GM23338 (cell line): ENCODE measurements around the gene PAX5. TPM values are rescaled to one million over a fixed set of nuclear protein-coding genes. Genes with fewer than 3 reads are reported as not detected.
A peak's percentile ranks its signal among the peaks of the same experiment; 100 is the strongest.

ENCODE experiments used
- ATAC-seq: fragments of 200-7000 bp; cut with Tn5 transposase; 3 replicates; pipeline ENCODE4 v1.9.1; 2020
- DNase-seq: peaks from one replicate; pipeline ENCODE4 v3.0.0-alpha.2; 2015; ENCODE audit warnings: low spot score
- H2AFZ ChIP-seq: fragments of 200-600 bp; sonication (generic); 2 replicates; pipeline ENCODE4 v1.8.0; 2016; ENCODE audit warnings: antibody characterized with exemption, mild to moderate bottlenecking, moderate library complexity
- H3F3A ChIP-seq: fragments of 200-600 bp; sonication (generic); replicated peaks from 2 replicates; pipeline ENCODE4 v1.8.0; 2017; ENCODE audit warnings: antibody characterized with exemption, mixed run types, low read depth
- H3K27ac ChIP-seq: fragments of 200-600 bp; sonication (generic); 2 replicates; pipeline ENCODE4 v1.6.1; 2016; ENCODE audit warnings: low read depth
- H3K27me3 ChIP-seq: fragments of 200-600 bp; sonication (generic); 2 replicates; pipeline ENCODE4 v1.8.0; 2016; ENCODE audit warnings: mild to moderate bottlenecking, mixed run types, moderate library complexity; ENCODE audit not compliant: insufficient read depth
- H3K36me3 ChIP-seq: fragments of 200-600 bp; sonication (generic); 2 replicates; pipeline ENCODE4 v1.8.0; 2016; ENCODE audit warnings: mild to moderate bottlenecking; ENCODE audit not compliant: insufficient read depth
- H3K4me1 ChIP-seq: fragments of 200-600 bp; sonication (generic); 2 replicates; pipeline ENCODE4 v1.8.0; 2016; ENCODE audit warnings: mild to moderate bottlenecking, moderate library complexity; ENCODE audit not compliant: insufficient read depth
- H3K4me2 ChIP-seq: fragments of 200-600 bp; sonication (generic); 2 replicates; pipeline ENCODE4 v1.7.1; 2017; ENCODE audit warnings: mixed run types
- H3K4me3 ChIP-seq: fragments of 200-600 bp; sonication (generic); 2 replicates; pipeline ENCODE4 v1.6.1; 2016; ENCODE audit warnings: mixed run types
- H3K79me2 ChIP-seq: fragments of 200-600 bp; sonication (generic); replicated peaks from 2 replicates; pipeline ENCODE4 v1.8.0; 2017; ENCODE audit warnings: mild to moderate bottlenecking; ENCODE audit not compliant: insufficient read depth
- H3K9me2 ChIP-seq: fragments of 200-600 bp; sonication (generic); 2 replicates; pipeline ENCODE4 v1.8.0; 2017; ENCODE audit not compliant: insufficient read depth
- H4K20me1 ChIP-seq: fragments of 200-600 bp; sonication (generic); replicated peaks from 2 replicates; pipeline ENCODE4 v1.8.0; 2017; ENCODE audit warnings: mild to moderate bottlenecking; ENCODE audit not compliant: insufficient read depth
- H3K27ac Mint-ChIP-seq: 2 replicates; pipeline ENCODE4 v1.8.0; 2020; ENCODE audit warnings: inconsistent platforms, mild to moderate bottlenecking, moderate library complexity, mixed read lengths
- H3K27me3 Mint-ChIP-seq: 3 replicates; pipeline ENCODE4 v1.8.0; 2022; ENCODE audit warnings: low read depth, mild to moderate bottlenecking, moderate library complexity, mixed read lengths, inconsistent platforms; ENCODE audit not compliant: insufficient read depth, poor library complexity
- H3K36me3 Mint-ChIP-seq: 3 replicates; pipeline ENCODE4 v1.8.0; 2021; ENCODE audit warnings: low read depth, mild to moderate bottlenecking, inconsistent platforms, moderate library complexity, mixed read lengths
- H3K4me1 Mint-ChIP-seq: 3 replicates; pipeline ENCODE4 v1.8.0; 2020; ENCODE audit warnings: mild to moderate bottlenecking, inconsistent platforms, mixed read lengths
- H3K4me3 Mint-ChIP-seq: 3 replicates; pipeline ENCODE4 v1.8.0; 2021; ENCODE audit warnings: moderate library complexity, mild to moderate bottlenecking, inconsistent platforms, mixed read lengths
- H3K9me3 Mint-ChIP-seq: 3 replicates; pipeline ENCODE4 v1.8.0; 2020; ENCODE audit warnings: moderate library complexity, mild to moderate bottlenecking, inconsistent platforms, mixed read lengths
- EZH2 ChIP-seq: fragments of 200-600 bp; sonication (generic); IDR thresholded peaks from one replicate; pipeline ENCODE4 v1.8.0; 2017; ENCODE audit warnings: antibody characterized with exemption, mild to moderate bottlenecking, low read depth; ENCODE audit not compliant: unreplicated experiment
- EZH2phosphoT487 ChIP-seq: fragments of 200-600 bp; sonication (generic); IDR thresholded peaks from one replicate; pipeline ENCODE4 v1.8.1; 2018; ENCODE audit warnings: antibody characterized with exemption; ENCODE audit not compliant: unreplicated experiment
- NANOG ChIP-seq: IDR thresholded peaks from 2 replicates; pipeline ENCODE4 v1.6.1; 2016; ENCODE audit warnings: antibody characterized with exemption, borderline replicate concordance
- POLR2AphosphoS5 ChIP-seq: IDR thresholded peaks from 2 replicates; pipeline ENCODE4 v1.6.1; 2016; ENCODE audit warnings: antibody characterized with exemption, low read depth
- STAT1 ChIP-seq: IDR thresholded peaks from one replicate; pipeline ENCODE4 v1.6.1; 2016; ENCODE audit warnings: antibody characterized with exemption; ENCODE audit not compliant: unreplicated experiment
- ZNF331 ChIP-seq: fragments of 250-450 bp; sonication (Bioruptor Pico); IDR thresholded peaks from 2 replicates; pipeline ENCODE4 v1.5.0; 2020; ENCODE audit warnings: low read depth, mild to moderate bottlenecking, moderate library complexity
- polyA plus RNA-seq: library from polyadenylated mRNA; unstranded; fragments of >200 nt; fragmentation: Nextera tagmentation; extraction: Ambion mirVana; gene quantifications from 2 replicates; pipeline ENCODE4 v1.2.1, GENCODE V29; 2016
- total RNA-seq: library from RNA; depleted of rRNA; stranded (reverse); fragments of >200 nt; shearing (Covaris generic); gene quantifications from 2 replicates; pipeline ENCODE4 v1.2.3, GENCODE V29; 2014
- TF ChIP-seq, protein P1 (sequence below), 2 experiments: fragments of 200-600 bp in 1 of 2; sonication (generic) in 1 of 2; conservative IDR thresholded peaks; 2 replicates each; pipeline versions ENCODE4 v1.5.1 to v1.6.1; 2016 to 2017; ENCODE audit warnings: antibody characterized with exemption in 2 of 2, low read depth in 2 of 2, mild to moderate bottlenecking in 2 of 2, moderate library complexity in 1 of 2
- TF ChIP-seq, protein P2 (sequence below): IDR thresholded peaks from 2 replicates; pipeline ENCODE4 v1.6.1; 2016; ENCODE audit warnings: antibody characterized with exemption
- TF ChIP-seq, protein P3 (sequence below): fragments of 250-450 bp; sonication (Bioruptor Pico); IDR thresholded peaks from 2 replicates; pipeline ENCODE4 v1.5.0; 2020; ENCODE audit warnings: mild to moderate bottlenecking, moderate library complexity

PAX5 gene
- total and polyA plus RNA-seq, 2 experiments from 2014 or later, result 0.17 to 0.60 TPM

DNA sequence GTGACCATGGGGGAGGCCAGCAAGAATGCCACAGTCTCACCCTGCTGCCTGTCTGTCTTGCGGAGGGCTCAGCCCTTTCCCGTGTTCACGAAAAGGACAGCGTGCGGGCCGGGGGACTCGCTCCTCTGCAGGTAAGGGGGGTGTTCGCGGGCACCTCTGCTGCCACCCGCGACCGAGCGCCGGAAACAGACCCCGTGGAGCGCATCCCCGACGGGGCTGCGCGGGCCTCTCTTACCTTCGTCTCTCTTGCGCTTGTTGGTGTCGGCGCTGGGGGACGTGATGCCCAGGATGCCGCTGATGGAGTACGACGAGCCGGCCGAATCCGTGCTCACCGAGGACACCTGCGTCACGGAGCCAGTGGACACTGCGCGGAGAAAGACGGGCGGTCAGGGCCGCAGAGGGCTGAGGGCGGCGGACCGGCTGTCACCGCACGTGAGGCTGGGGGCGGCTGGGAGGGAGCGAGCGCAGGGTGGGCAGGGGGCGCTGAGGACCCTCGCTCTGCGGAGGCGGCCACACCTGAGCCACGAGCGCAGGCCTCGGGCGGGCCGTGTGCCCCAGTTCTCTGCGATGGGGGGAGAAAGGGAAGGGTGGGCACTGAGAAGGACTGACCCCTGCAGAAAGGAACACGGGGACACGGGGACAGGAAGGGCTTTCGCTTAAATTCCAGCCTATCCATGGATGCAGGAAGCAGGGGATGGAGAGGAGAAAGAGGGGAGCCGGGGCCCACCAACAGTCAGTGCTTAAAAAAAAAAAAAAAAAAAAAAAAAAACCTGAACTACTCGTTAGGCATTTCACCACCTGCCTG, 31.5 kb downstream of the PAX5 start:
- H3K27ac ChIP-seq, result no peak overlapping the region
- H3K79me2 ChIP-seq, result no peaks in the 10 kb centered on the region
- H3K27me3 ChIP-seq, result peaks cover 77% of the 10 kb centered on the region
- H3K4me3 ChIP-seq, result peak overlapping the region; percentile 69
- DNase-seq (peak; percentile 60), ATAC-seq (peak; percentile 44)
- H3K4me1 ChIP-seq, result peaks cover 25% of the 10 kb centered on the region
- H3K36me3 ChIP-seq, result no peaks in the 10 kb centered on the region; the same call in 1 of the 2 replicates
- Mint-ChIP-seq H3K27me3 (peaks cover 40% of the 10 kb centered on the region), H3K36me3 (no peaks in the 10 kb centered on the region), H3K9me3 (no peaks in the 10 kb centered on the region), H3K4me3 (peak overlapping the region; percentile 76), H3K4me1 (peaks cover 25% of the 10 kb centered on the region), H3K27ac (no peak overlapping the region)
- peak overlapping the region; percentile 81 for H2AFZ ChIP-seq
- H3K4me2 ChIP-seq, result peak overlapping the region; percentile 90
- no peaks in the 10 kb centered on the region for H3F3A ChIP-seq
- no peaks in the 10 kb centered on the region for H3K9me2 ChIP-seq
- TF ChIP-seq ZNF331, result no peak
- TF ChIP-seq EZH2, result peak; percentile 76
- 0 out of 2 replicates have a peak, but pooled peaks cover 4% of the 10 kb centered on the region for H4K20me1 ChIP-seq

DNA sequence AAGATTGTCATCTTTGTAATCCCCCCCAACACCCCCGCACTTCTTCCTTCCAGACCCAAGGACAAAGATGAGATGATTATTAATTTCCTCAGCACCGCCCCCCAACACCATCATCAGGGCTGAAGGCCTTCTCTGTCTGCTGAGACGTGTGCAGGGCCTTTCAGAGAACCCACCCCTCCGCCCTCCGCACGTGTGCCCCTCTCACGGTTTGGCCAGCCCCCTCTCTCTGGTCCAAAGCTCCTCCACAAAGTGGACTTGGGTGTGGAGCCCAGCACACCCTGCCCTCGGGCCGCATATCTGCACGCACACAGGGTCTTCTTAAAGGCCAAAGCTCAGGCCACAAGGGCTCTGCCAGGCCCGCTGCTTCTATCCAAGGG, 32.0 kb downstream of the PAX5 start:
- Histone ChIP-seq H4K20me1 (0 out of 2 replicates have a peak, but pooled peaks cover 4% of the 10 kb centered on the region), H3K4me3 (peak overlapping the region; percentile 69)
- no peaks in the 10 kb centered on the region for H3K36me3 Mint-ChIP-seq
- TF ChIP-seq, protein P1, sequence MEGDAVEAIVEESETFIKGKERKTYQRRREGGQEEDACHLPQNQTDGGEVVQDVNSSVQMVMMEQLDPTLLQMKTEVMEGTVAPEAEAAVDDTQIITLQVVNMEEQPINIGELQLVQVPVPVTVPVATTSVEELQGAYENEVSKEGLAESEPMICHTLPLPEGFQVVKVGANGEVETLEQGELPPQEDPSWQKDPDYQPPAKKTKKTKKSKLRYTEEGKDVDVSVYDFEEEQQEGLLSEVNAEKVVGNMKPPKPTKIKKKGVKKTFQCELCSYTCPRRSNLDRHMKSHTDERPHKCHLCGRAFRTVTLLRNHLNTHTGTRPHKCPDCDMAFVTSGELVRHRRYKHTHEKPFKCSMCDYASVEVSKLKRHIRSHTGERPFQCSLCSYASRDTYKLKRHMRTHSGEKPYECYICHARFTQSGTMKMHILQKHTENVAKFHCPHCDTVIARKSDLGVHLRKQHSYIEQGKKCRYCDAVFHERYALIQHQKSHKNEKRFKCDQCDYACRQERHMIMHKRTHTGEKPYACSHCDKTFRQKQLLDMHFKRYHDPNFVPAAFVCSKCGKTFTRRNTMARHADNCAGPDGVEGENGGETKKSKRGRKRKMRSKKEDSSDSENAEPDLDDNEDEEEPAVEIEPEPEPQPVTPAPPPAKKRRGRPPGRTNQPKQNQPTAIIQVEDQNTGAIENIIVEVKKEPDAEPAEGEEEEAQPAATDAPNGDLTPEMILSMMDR (conservative IDR thresholded peaks at IDR 0.05; ENCODE audit: low read depth in 2 of 2), result no peak
- TF ChIP-seq POLR2AphosphoS5 (no peak), NANOG (no peak), STAT1 (no peak), EZH2 (no peak), EZH2phosphoT487 (no peak), ZNF331 (no peak)
- TF ChIP-seq, protein P2, sequence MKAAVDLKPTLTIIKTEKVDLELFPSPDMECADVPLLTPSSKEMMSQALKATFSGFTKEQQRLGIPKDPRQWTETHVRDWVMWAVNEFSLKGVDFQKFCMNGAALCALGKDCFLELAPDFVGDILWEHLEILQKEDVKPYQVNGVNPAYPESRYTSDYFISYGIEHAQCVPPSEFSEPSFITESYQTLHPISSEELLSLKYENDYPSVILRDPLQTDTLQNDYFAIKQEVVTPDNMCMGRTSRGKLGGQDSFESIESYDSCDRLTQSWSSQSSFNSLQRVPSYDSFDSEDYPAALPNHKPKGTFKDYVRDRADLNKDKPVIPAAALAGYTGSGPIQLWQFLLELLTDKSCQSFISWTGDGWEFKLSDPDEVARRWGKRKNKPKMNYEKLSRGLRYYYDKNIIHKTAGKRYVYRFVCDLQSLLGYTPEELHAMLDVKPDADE, result no peak
- TF ChIP-seq, protein P3, sequence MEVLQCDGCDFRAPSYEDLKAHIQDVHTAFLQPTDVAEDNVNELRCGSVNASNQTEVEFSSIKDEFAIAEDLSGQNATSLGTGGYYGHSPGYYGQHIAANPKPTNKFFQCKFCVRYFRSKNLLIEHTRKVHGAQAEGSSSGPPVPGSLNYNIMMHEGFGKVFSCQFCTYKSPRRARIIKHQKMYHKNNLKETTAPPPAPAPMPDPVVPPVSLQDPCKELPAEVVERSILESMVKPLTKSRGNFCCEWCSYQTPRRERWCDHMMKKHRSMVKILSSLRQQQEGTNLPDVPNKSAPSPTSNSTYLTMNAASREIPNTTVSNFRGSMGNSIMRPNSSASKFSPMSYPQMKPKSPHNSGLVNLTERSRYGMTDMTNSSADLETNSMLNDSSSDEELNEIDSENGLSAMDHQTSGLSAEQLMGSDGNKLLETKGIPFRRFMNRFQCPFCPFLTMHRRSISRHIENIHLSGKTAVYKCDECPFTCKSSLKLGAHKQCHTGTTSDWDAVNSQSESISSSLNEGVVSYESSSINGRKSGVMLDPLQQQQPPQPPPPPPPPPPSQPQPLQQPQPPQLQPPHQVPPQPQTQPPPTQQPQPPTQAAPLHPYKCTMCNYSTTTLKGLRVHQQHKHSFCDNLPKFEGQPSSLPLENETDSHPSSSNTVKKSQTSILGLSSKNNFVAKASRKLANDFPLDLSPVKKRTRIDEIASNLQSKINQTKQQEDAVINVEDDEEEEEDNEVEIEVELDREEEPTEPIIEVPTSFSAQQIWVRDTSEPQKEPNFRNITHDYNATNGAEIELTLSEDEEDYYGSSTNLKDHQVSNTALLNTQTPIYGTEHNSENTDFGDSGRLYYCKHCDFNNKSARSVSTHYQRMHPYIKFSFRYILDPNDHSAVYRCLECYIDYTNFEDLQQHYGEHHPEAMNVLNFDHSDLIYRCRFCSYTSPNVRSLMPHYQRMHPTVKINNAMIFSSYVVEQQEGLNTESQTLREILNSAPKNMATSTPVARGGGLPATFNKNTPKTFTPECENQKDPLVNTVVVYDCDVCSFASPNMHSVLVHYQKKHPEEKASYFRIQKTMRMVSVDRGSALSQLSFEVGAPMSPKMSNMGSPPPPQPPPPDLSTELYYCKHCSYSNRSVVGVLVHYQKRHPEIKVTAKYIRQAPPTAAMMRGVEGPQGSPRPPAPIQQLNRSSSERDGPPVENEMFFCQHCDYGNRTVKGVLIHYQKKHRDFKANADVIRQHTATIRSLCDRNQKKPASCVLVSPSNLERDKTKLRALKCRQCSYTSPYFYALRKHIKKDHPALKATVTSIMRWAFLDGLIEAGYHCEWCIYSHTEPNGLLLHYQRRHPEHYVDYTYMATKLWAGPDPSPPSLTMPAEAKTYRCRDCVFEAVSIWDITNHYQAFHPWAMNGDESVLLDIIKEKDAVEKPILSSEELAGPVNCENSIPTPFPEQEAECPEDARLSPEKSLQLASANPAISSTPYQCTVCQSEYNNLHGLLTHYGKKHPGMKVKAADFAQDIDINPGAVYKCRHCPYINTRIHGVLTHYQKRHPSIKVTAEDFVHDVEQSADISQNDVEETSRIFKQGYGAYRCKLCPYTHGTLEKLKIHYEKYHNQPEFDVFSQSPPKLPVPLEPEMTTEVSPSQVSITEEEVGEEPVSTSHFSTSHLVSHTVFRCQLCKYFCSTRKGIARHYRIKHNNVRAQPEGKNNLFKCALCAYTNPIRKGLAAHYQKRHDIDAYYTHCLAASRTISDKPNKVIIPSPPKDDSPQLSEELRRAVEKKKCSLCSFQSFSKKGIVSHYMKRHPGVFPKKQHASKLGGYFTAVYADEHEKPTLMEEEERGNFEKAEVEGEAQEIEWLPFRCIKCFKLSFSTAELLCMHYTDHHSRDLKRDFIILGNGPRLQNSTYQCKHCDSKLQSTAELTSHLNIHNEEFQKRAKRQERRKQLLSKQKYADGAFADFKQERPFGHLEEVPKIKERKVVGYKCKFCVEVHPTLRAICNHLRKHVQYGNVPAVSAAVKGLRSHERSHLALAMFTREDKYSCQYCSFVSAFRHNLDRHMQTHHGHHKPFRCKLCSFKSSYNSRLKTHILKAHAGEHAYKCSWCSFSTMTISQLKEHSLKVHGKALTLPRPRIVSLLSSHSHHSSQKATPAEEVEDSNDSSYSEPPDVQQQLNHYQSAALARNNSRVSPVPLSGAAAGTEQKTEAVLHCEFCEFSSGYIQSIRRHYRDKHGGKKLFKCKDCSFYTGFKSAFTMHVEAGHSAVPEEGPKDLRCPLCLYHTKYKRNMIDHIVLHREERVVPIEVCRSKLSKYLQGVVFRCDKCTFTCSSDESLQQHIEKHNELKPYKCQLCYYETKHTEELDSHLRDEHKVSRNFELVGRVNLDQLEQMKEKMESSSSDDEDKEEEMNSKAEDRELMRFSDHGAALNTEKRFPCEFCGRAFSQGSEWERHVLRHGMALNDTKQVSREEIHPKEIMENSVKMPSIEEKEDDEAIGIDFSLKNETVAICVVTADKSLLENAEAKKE (CRISPR knock-in tag), result no peak

More for the DNA sequence above, 32.0 kb downstream of the PAX5 start:
- H3K27me3 ChIP-seq, result peaks cover 77% of the 10 kb centered on the region
- H3K36me3 ChIP-seq, result no peaks in the 10 kb centered on the region; the same call in 1 of the 2 replicates
- peaks cover 31% of the 10 kb centered on the region for H3K4me1 ChIP-seq
- peak; percentile 8; the same call in 2 of the 3 replicates for ATAC-seq
- H2AFZ ChIP-seq, result peak overlapping the region; percentile 81
- DNase-seq, result no peak
- no peak overlapping the region for H3K27ac ChIP-seq
- Mint-ChIP-seq H3K27ac (no peak overlapping the region), H3K9me3 (no peaks in the 10 kb centered on the region), H3K4me1 (peaks cover 28% of the 10 kb centered on the region), H3K27me3 (peaks cover 41% of the 10 kb centered on the region), H3K4me3 (peak overlapping the region; percentile 76)
- H3K79me2 ChIP-seq, result no peaks in the 10 kb centered on the region
- no peaks in the 10 kb centered on the region for H3F3A ChIP-seq
- H3K4me2 ChIP-seq, result peak overlapping the region; percentile 90
- H3K9me2 ChIP-seq, result no peaks in the 10 kb centered on the region
